VCaP (cell line): ENCODE data around the gene FAM181B.

Experiments
- H3K27ac ChIP-seq: fragments of 450-650 bp; 2 replicates; pipeline ENCODE4 v1.5.1; 2017
- TF ChIP-seq, protein P1 (sequence below): fragments of 450-650 bp; conservative IDR thresholded peaks from 2 replicates; pipeline ENCODE4 v1.5.1; 2017; ENCODE audit warnings: mild to moderate bottlenecking, moderate library complexity

The FAM181B gene

DNA sequence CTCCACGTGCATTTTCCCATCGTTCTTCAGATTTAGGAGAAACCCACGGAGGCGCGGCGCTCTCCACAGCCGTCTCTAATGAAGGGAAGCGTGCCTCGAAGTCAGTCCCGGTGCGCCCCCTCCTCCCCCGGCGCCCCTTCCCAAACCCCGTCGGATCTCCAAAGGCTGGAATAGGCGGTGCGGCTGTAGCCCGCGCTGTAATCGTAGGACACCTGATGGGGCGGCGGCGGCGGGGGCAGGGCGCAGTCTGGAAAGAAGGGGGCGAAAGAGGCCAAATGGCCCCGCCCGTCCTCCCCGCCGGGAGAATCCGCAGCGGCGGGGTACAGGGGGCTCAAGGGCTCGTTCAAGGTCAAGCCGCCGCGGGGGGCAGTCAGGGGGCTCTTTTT is 1.3 kb downstream of the FAM181B start:
- TF ChIP-seq, protein P1, sequence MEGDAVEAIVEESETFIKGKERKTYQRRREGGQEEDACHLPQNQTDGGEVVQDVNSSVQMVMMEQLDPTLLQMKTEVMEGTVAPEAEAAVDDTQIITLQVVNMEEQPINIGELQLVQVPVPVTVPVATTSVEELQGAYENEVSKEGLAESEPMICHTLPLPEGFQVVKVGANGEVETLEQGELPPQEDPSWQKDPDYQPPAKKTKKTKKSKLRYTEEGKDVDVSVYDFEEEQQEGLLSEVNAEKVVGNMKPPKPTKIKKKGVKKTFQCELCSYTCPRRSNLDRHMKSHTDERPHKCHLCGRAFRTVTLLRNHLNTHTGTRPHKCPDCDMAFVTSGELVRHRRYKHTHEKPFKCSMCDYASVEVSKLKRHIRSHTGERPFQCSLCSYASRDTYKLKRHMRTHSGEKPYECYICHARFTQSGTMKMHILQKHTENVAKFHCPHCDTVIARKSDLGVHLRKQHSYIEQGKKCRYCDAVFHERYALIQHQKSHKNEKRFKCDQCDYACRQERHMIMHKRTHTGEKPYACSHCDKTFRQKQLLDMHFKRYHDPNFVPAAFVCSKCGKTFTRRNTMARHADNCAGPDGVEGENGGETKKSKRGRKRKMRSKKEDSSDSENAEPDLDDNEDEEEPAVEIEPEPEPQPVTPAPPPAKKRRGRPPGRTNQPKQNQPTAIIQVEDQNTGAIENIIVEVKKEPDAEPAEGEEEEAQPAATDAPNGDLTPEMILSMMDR: no peak
- no peak overlapping the region for H3K27ac ChIP-seq

DNA sequence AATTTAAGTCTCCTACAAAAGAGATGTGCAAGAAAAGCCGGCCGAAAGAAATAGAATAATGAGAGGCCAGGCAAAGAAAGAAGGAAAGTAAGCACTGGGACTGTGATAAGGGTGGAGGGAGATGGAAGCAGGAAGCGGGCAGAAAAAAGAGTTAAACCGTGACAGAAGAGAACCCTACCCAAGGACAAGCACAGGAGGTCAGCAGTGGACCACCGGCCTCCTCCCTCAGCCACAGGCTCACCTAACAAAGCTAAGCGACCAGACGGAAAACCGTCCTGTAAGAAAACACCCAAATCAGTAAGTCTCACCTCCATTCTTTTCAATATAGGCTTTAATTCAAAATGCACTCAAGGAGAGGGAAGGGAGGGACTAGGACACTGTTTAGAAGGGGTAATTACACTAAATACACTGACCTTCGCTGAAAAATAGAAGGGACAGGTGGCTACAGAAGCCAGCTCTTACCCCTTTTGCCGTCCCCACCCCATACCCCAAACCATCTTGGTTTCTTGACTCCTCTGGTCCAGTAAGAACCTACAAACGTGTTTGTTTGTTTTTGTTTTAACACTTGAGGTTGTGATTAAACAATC is 1.9 kb downstream of the FAM181B start:
- TF ChIP-seq, protein P1: no peak
- H3K27ac ChIP-seq: no peak overlapping the region

DNA sequence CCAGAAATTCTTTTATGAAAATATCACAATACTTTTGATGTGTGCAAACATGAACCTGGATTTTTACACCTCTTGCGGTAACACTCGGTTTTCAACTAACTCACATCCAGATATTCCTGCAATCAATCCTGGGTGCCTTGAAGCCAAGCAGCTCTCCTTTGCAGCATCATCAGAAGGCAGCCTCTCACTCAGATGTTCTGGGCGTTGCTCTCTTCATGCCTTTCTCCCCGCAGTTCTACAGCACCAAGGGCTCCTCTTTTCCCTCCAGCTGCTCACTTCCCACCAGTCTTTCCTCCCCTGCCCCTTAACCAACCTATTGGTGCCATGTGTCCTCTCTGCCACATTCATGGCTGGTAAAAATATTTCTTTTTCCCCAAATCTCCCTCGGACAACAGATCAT is 2.9 kb downstream of the FAM181B start:
- no peak overlapping the region for H3K27ac ChIP-seq
- TF ChIP-seq, protein P1: no peak

DNA sequence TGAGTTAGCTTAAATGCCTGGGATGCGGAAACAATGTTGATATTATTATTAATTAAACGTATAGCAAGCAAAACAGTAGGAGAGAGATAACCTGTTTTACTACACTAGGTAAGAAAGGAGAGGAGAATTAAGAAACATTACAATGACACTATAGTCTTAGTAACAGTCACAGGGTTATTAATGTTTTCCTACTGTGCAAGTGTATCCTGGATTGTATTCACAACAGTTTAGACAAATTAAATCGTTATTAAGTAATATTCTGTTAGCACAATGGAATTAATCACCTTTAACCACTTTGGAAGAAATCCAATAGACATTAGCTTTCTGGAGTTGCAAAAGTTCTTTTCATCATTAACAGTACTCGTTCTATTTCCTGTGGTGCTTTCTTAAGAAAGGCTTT is 3.4 kb downstream of the FAM181B start:
- H3K27ac ChIP-seq: no peak overlapping the region
- TF ChIP-seq, protein P1: no peak

DNA sequence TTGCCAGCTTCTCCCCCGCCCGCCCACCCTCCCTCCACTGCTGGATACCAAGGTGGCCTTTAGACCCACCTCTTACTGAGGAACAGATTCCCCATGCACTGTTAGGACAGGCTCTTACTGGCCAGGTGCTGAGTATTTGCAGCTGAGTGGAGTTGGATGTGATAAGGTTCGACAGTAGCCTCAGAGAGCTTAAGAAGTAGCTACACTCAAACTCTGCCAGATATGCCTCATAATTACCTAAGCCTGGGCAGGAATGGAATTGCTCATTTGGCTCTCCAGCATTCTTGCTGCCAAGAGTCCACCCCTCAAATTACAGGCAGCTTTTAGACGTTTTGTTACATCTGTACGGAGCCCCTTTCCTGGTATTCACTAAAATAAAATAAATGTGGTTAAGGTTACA is 9.6 kb downstream of the FAM181B start:
- TF ChIP-seq, protein P1: no peak
- no peak overlapping the region for H3K27ac ChIP-seq

DNA sequence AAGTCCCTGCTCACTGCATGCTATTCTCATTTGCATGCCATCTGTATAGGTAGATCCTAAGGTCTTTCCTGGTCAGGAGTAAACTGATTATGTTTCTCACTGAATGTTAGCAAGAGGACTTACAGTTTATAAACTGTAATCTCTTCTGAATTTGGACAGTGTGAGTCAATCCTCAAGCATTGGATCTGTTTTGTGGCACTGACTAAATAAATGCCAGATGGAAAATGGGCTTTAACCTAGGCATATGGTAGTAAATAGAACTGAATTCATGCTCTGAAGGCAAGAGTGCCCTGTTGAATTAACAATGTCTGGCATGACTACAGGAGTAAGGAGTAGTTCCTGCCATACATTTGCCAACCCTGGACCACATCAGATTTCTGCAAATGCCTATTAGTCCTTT is 11.4 kb downstream of the FAM181B start:
- TF ChIP-seq, protein P1: no peak
- H3K27ac ChIP-seq: no peak overlapping the region

DNA sequence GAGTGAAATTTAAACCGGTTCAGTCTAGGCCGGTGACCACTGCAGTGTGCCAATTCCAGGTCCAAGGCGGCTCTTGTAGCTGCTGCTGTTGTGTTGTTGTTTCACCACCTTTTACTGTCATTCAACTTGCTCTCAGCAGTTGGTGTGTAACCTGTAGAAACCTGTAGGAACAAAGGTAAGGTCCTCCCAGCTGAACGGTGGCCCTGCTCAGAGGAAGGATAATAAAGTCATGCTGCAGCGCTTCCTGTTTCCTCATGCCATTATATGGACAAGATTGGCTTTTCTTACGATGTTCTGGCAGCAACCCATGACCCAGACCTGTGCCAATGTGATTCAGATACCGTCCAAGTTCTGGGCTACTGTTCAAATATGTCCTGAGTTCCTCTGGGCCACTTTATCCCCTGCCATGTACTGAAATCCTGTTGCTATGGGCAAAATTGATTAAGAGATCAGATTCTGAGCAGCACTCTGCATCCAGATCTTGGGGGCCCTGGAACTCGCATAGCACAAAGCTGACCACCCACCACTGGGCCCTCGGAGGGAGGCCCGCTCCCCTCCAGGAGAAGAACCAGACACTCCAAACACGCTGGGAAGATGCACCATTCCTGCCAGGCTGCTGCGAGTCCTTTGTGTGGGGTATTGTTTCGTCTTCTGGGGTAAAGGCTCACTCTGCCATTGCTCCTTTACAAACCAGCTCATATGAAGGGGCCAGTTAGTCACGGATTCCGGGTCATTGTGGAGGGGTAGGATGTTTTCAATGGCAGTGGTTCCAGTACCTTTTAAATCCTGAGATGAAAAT is 13.2 kb downstream of the FAM181B start:
- TF ChIP-seq, protein P1: no peak
- H3K27ac ChIP-seq: peak overlapping the region; percentile 19
